GM12873 (cell line): ENCODE results near the gene PRELID2.

ENCODE experiments used
- CTCF ChIP-seq: IDR thresholded peaks from 2 replicates; pipeline ENCODE4 v1.5.1; 2012; ENCODE audit warnings: low read depth, mild to moderate bottlenecking, moderate library complexity, low read length, control low read depth; ENCODE audit not compliant: insufficient read depth; ENCODE audit errors: missing control alignments

Gene PRELID2

GRCh38 chr5:145776886-145777285, 58.3 kb downstream of the PRELID2 start:
- TF ChIP-seq CTCF = no peak

GRCh38 chr5:145775893-145776444, 59.2 kb downstream of the PRELID2 start:
- no peak for TF ChIP-seq CTCF

- TF ChIP-seq CTCF = no peak
These were observed 59.7 kb downstream of the PRELID2 start for GRCh38 chr5:145775411-145775810.

GRCh38 chr5:145774442-145774841, 60.7 kb downstream of the PRELID2 start:
- no peak for TF ChIP-seq CTCF

- no peak for TF ChIP-seq CTCF
These were observed 62.7 kb downstream of the PRELID2 start for GRCh38 chr5:145772466-145772865.

- no peak for TF ChIP-seq CTCF
These were observed 66.3 kb downstream of the PRELID2 start for GRCh38 chr5:145768863-145769262.

GRCh38 chr5:145764325-145764724, 70.8 kb downstream of the PRELID2 start:
- TF ChIP-seq CTCF = no peak
